Neural crest cell (in vitro differentiated cells): ENCODE data around the gene BTBD8. TPM values are rescaled to one million over a fixed set of nuclear protein-coding genes. Genes with fewer than 3 reads are reported as not detected.
A peak's percentile ranks its signal among the peaks of the same experiment; 100 is the strongest.

Experiments used
- DNase-seq: peaks from one replicate; pipeline ENCODE4 v3.0.0; 2021; ENCODE audit warnings: low read depth, mixed read lengths, low spot score
- H3K27ac Mint-ChIP-seq: one replicate; pipeline ENCODE4 v1.8.0; 2021; ENCODE audit warnings: mild to moderate bottlenecking, mixed read lengths; ENCODE audit not compliant: unreplicated experiment
- H3K27me3 Mint-ChIP-seq: 2 replicates; pipeline ENCODE4 v1.8.0; 2021; ENCODE audit warnings: low read depth, mild to moderate bottlenecking, mixed read lengths
- H3K36me3 Mint-ChIP-seq: 2 replicates; pipeline ENCODE4 v1.8.0; 2021; ENCODE audit warnings: low read depth, mild to moderate bottlenecking, mixed read lengths
- H3K4me1 Mint-ChIP-seq: 2 replicates; pipeline ENCODE4 v1.8.0; 2021; ENCODE audit warnings: mixed read lengths
- H3K4me3 Mint-ChIP-seq: one replicate; pipeline ENCODE4 v1.8.0; 2021; ENCODE audit warnings: mild to moderate bottlenecking, mixed read lengths
- H3K9me3 Mint-ChIP-seq: 2 replicates; pipeline ENCODE4 v1.8.0; 2021; ENCODE audit warnings: mixed read lengths
- total RNA-seq: library from RNA; stranded (reverse); gene quantifications from 2 replicates; pipeline ENCODE4 v1.2.1, GENCODE V29; 2021
- TF ChIP-seq, protein P1 (sequence below): fragments of 200-600 bp; sonication (generic); conservative IDR thresholded peaks from 2 replicates; pipeline ENCODE4 v1.5.0; 2021; ENCODE audit warnings: antibody characterized with exemption, mild to moderate bottlenecking

BTBD8 gene
- total RNA-seq, 1 donor from 2014 or later = 2.4 TPM

- H3K9me3 Mint-ChIP-seq = peaks cover 18% of the 10 kb centered on the region
- no peaks in the 10 kb centered on the region for H3K27me3 Mint-ChIP-seq
- TF ChIP-seq, protein P1, sequence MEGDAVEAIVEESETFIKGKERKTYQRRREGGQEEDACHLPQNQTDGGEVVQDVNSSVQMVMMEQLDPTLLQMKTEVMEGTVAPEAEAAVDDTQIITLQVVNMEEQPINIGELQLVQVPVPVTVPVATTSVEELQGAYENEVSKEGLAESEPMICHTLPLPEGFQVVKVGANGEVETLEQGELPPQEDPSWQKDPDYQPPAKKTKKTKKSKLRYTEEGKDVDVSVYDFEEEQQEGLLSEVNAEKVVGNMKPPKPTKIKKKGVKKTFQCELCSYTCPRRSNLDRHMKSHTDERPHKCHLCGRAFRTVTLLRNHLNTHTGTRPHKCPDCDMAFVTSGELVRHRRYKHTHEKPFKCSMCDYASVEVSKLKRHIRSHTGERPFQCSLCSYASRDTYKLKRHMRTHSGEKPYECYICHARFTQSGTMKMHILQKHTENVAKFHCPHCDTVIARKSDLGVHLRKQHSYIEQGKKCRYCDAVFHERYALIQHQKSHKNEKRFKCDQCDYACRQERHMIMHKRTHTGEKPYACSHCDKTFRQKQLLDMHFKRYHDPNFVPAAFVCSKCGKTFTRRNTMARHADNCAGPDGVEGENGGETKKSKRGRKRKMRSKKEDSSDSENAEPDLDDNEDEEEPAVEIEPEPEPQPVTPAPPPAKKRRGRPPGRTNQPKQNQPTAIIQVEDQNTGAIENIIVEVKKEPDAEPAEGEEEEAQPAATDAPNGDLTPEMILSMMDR = no peak
- H3K27ac Mint-ChIP-seq = no peak overlapping the region
- peaks cover 6% of the 10 kb centered on the region for H3K4me1 Mint-ChIP-seq
- peak overlapping the region; percentile 98 for H3K4me3 Mint-ChIP-seq
- no peak for DNase-seq
- peaks cover 16% of the 10 kb centered on the region for H3K36me3 Mint-ChIP-seq
These were observed 886 bp downstream of the BTBD8 start for GRCh38 chr1:92081031-92081430.

GRCh38 chr1:92084651-92085050 is 4.5 kb downstream of the BTBD8 start:
- DNase-seq = no peak
- H3K9me3 Mint-ChIP-seq = peaks cover 24% of the 10 kb centered on the region
- H3K4me1 Mint-ChIP-seq = peaks cover 6% of the 10 kb centered on the region
- peaks cover 19% of the 10 kb centered on the region for H3K36me3 Mint-ChIP-seq
- no peak overlapping the region for H3K4me3 Mint-ChIP-seq
- H3K27me3 Mint-ChIP-seq = no peaks in the 10 kb centered on the region
- H3K27ac Mint-ChIP-seq = no peak overlapping the region
- TF ChIP-seq, protein P1 = no peak

- Mint-ChIP-seq H3K4me3 (no peak overlapping the region), H3K36me3 (peaks cover 19% of the 10 kb centered on the region), H3K27me3 (no peaks in the 10 kb centered on the region), H3K4me1 (no peaks in the 10 kb centered on the region), H3K9me3 (peaks cover 24% of the 10 kb centered on the region), H3K27ac (no peak overlapping the region)
- DNase-seq = no peak
- TF ChIP-seq, protein P1 = no peak
These were observed 5.6 kb downstream of the BTBD8 start for GRCh38 chr1:92085727-92086126.

- Mint-ChIP-seq H3K9me3 (peaks cover 24% of the 10 kb centered on the region), H3K27me3 (no peaks in the 10 kb centered on the region), H3K4me1 (no peaks in the 10 kb centered on the region), H3K27ac (no peak overlapping the region), H3K36me3 (peaks cover 21% of the 10 kb centered on the region), H3K4me3 (no peak overlapping the region)
- no peak for DNase-seq
- TF ChIP-seq, protein P1 = no peak
These were observed 7.4 kb downstream of the BTBD8 start for GRCh38 chr1:92087542-92087941.

DNA sequence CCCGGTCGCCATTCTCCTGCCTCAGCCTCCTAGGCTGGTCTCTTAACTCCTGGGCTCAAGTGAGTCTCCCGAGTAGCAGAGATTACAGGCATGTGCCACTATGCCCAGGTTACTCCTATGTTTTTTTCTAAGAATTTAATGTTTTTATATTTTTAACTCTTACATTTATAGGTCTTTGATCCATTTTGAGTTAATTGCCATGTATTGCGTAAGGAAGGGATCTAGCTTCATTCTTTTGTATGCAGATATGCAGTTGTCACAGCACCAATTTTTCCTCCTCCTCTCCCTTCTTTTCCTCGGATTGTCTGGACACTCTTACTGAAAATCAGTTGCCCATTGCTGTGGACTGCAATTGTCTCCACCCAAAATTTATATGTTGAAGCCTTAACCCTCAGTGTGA is 11.5 kb downstream of the BTBD8 start:
- Mint-ChIP-seq H3K27me3 (no peaks in the 10 kb centered on the region), H3K4me3 (no peak overlapping the region)
- TF ChIP-seq, protein P1 = no peak

DNA sequence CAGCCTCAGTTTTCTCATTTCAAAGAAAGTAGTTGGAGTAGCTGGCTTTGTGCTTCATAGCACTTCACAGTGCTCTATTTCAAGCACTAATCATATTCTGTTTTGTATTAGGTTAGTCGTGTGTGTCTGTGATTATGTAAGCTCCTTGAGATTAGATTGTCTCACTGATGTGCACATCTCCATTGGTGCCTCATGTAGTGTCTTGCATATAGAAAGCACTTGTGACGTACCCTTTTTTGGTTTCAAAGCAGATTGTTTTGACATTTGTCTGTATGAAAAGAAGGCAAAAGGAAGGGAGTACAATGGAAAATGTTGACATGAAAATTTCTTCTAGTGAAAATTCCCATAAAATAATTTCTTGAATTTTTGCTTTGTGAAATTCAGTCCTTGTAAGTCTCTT is 13.9 kb downstream of the BTBD8 start:
- no peaks in the 10 kb centered on the region for H3K27me3 Mint-ChIP-seq
- DNase-seq = no peak
- peaks cover 3% of the 10 kb centered on the region for H3K36me3 Mint-ChIP-seq
- H3K27ac Mint-ChIP-seq = no peak overlapping the region
- no peaks in the 10 kb centered on the region for H3K9me3 Mint-ChIP-seq
- H3K4me1 Mint-ChIP-seq = no peaks in the 10 kb centered on the region
- TF ChIP-seq, protein P1 = no peak
- H3K4me3 Mint-ChIP-seq = no peak overlapping the region

More for the DNA sequence above, 11.5 kb downstream of the BTBD8 start:
- Mint-ChIP-seq H3K9me3 (peaks cover 5% of the 10 kb centered on the region), H3K36me3 (peaks cover 5% of the 10 kb centered on the region), H3K4me1 (no peaks in the 10 kb centered on the region), H3K27ac (no peak overlapping the region)
- DNase-seq = no peak
